ENCODE results near the gene B4GALT7.
"Not testable (repeated sequence)": the region's sequence is repeated elsewhere in the genome, so short reads cannot be mapped to it uniquely, and the experiment has no call there.

B4GALT7 gene

DNA sequence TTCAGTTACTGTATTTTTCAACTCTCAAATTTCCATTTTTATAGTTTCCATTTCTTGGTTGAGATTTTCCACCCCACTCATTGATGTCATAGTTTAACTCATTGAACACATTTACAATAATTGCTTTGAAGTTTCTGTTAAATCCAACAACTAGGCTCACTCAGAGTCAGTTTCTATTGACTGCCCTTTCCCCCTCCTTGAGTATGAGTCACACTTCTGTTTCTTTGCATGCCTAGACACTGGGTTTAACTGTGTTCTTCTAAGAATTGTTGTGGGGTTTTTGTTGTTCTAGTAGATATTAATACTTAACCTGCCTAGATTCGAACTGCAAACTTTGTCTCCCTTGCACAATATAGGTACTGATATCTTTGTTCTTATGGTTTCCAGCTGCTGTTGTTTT is 45.5 kb downstream of the B4GALT7 start:
- H3K9ac ChIP-seq; H3K79me2 ChIP-seq (ENCODE audit: insufficient read depth, low read depth); H3K27ac ChIP-seq; H4K20me1 ChIP-seq (ENCODE audit: insufficient read depth); H3K4me3 ChIP-seq (IDR thresholded peaks at IDR 0.05; ENCODE audit: insufficient read depth, low read depth, low read length); H3K36me3 ChIP-seq (ENCODE audit: insufficient read depth); H3K27me3 ChIP-seq (ENCODE audit: insufficient read depth, low read depth); H3K4me2 ChIP-seq; H2AFZ ChIP-seq (ENCODE audit: low read depth); H3K4me1 ChIP-seq (ENCODE audit: low read depth, poor library complexity, severe bottlenecking): not testable (repeated sequence)

DNA sequence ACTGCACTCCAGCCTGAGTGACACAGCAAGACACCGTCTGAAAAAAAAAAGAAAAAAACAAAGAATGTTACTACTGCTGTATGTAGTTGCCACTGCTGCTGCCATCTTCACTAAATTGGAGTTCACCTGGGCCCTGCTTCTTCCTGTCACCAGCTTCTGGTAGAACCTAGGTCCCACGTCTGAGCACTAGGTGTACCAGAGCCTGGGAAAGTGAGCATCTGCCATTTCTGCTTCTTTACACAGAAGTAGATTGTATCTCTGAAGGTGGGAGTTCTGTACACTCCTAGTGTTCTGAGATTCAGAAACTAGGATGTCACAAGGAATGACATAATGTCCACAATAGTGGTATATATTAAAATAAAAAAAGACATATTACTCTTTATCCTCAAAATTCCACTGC is 51.3 kb downstream of the B4GALT7 start:
- H4K20me1 ChIP-seq (ENCODE audit: insufficient read depth); H3K27me3 ChIP-seq (ENCODE audit: insufficient read depth, low read depth); H3K4me3 ChIP-seq (IDR thresholded peaks at IDR 0.05; ENCODE audit: insufficient read depth, low read depth, low read length); H3K4me2 ChIP-seq; H3K4me1 ChIP-seq (ENCODE audit: low read depth, poor library complexity, severe bottlenecking); H3K9ac ChIP-seq; H2AFZ ChIP-seq (ENCODE audit: low read depth); H3K27ac ChIP-seq; H3K36me3 ChIP-seq (ENCODE audit: insufficient read depth); H3K79me2 ChIP-seq (ENCODE audit: insufficient read depth, low read depth): not testable (repeated sequence)

DNA sequence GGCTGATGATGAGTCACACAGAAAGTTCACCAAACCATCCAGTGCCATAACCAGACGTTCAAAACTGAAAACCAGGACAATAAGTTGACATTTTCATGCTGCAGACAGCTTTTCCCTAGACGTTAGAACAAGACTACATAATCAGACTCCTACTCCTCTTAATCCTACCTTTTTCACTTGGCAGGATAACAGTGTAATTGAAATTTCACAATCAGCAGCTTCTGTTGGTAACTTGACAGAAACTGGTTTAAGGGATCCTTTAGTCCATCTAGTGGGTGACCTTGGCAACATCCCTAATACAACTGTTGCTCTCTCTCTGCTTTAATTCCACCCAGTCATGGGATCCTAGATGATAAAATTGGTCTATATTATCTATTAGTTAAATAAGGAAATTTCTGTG is 57.9 kb downstream of the B4GALT7 start:
- H2AFZ ChIP-seq (ENCODE audit: low read depth); H3K27me3 ChIP-seq (ENCODE audit: insufficient read depth, low read depth); H3K4me3 ChIP-seq (IDR thresholded peaks at IDR 0.05; ENCODE audit: insufficient read depth, low read depth, low read length); H4K20me1 ChIP-seq (ENCODE audit: insufficient read depth); H3K9ac ChIP-seq; H3K4me1 ChIP-seq (ENCODE audit: low read depth, poor library complexity, severe bottlenecking); H3K79me2 ChIP-seq (ENCODE audit: insufficient read depth, low read depth); H3K36me3 ChIP-seq (ENCODE audit: insufficient read depth); H3K27ac ChIP-seq; H3K4me2 ChIP-seq: not testable (repeated sequence)

DNA sequence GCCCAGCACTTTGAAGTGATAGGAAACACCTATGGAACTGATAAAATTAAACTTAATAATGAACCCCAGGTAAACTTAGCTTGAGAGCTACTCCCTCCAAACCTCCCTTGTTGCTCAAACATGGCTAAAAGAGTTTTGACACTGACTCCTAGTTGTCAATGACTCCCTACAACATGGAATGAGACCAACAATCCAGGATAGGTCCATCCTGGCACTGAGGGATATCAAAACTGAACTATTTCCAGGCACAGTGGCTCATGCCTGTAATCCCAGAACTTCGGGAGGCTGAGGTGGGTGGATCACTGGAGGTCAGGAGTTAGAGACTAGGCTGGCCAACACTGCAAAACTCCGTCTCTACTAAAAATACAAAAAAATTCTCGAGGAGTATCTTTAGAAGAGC is 58.6 kb downstream of the B4GALT7 start:
- H3K27me3 ChIP-seq (ENCODE audit: insufficient read depth, low read depth); H3K4me1 ChIP-seq (ENCODE audit: low read depth, poor library complexity, severe bottlenecking); H3K4me3 ChIP-seq (IDR thresholded peaks at IDR 0.05; ENCODE audit: insufficient read depth, low read depth, low read length); H3K36me3 ChIP-seq (ENCODE audit: insufficient read depth); H3K79me2 ChIP-seq (ENCODE audit: insufficient read depth, low read depth); H3K9ac ChIP-seq; H3K4me2 ChIP-seq; H3K27ac ChIP-seq; H2AFZ ChIP-seq (ENCODE audit: low read depth); H4K20me1 ChIP-seq (ENCODE audit: insufficient read depth): not testable (repeated sequence)

Measured in KMS-11 (cell line).